Fibroblast of villous mesenchyme (primary cell): ENCODE measurements around the gene RHBDD3. TPM values are rescaled to one million over a fixed set of nuclear protein-coding genes. Genes with fewer than 3 reads are reported as not detected.

ENCODE experiments used
- DNase-seq: peaks from one replicate; pipeline ENCODE4 v3.0.0-alpha.2; 2010; ENCODE audit warnings: low read depth
- H3K4me3 ChIP-seq: 2 replicates; pipeline ENCODE4 v1.5.1; 2011; ENCODE audit warnings: low read depth, mild to moderate bottlenecking, low read length
- CTCF ChIP-seq: IDR thresholded peaks from 2 replicates; pipeline ENCODE4 v1.5.1; 2012; ENCODE audit warnings: low read depth, mild to moderate bottlenecking, low read length; ENCODE audit not compliant: insufficient read depth
- total RNA-seq: library from RNA; depleted of rRNA; stranded (reverse); fragments of >200 nt; gene quantifications from 2 replicates; pipeline ENCODE4 v1.2.3, GENCODE V29; 2012

The RHBDD3 gene
- total RNA-seq, 1 donor, result 22.9 TPM

GRCh38 chr22:29269230-29269604 is 1.4 kb upstream of the RHBDD3 start:
- peak; percentile 18 for DNase-seq

GRCh38 chr22:29268511-29269229 is 889 bp upstream of the RHBDD3 start:
- DNase-seq, result peak; percentile 72
- peak overlapping the region; percentile 69 for H3K4me3 ChIP-seq
- no peak for TF ChIP-seq CTCF

More at GRCh38 chr22:29269230-29269604, 1.4 kb upstream of the RHBDD3 start:
- H3K4me3 ChIP-seq, result peak overlapping the region; percentile 69
- TF ChIP-seq CTCF, result no peak

- DNase-seq, result no peak
- TF ChIP-seq CTCF, result no peak
- H3K4me3 ChIP-seq, result peak overlapping the region; percentile 69
These were observed 321 bp downstream of the RHBDD3 start for GRCh38 chr22:29267462-29267857.

- DNase-seq, result peak; percentile 10
- no peak for TF ChIP-seq CTCF
- peak overlapping the region; percentile 69 for H3K4me3 ChIP-seq
These were observed 968 bp downstream of the RHBDD3 start for GRCh38 chr22:29266564-29267461.

GRCh38 chr22:29265929-29266328 is 1.9 kb downstream of the RHBDD3 start:
- no peak for TF ChIP-seq CTCF
- DNase-seq, result peak; percentile 14

GRCh38 chr22:29265305-29265704 is 2.5 kb downstream of the RHBDD3 start:
- no peak overlapping the region for H3K4me3 ChIP-seq
- no peak for DNase-seq
- no peak for TF ChIP-seq CTCF

More at GRCh38 chr22:29265929-29266328, 1.9 kb downstream of the RHBDD3 start:
- no peak overlapping the region for H3K4me3 ChIP-seq
